Mesodermal cell (in vitro differentiated cells): ENCODE results near the gene YIF1A. TPM values are rescaled to one million over a fixed set of nuclear protein-coding genes. Genes with fewer than 3 reads are reported as not detected.

Experiments
- H3K27ac ChIP-seq: 2 replicates; pipeline ENCODE4 v1.7.0; 2013; ENCODE audit warnings: mild to moderate bottlenecking, low read depth, low read length, moderate library complexity; ENCODE audit not compliant: severe bottlenecking
- H3K36me3 ChIP-seq: 2 replicates; pipeline ENCODE4 v1.7.1; 2013; ENCODE audit warnings: mild to moderate bottlenecking, low read length, moderate library complexity; ENCODE audit not compliant: control insufficient read depth, insufficient read depth
- H3K4me1 ChIP-seq: one replicate; pipeline ENCODE4 v1.7.1; 2013; ENCODE audit warnings: mild to moderate bottlenecking, low read length; ENCODE audit not compliant: insufficient read depth, control insufficient read depth, poor library complexity, severe bottlenecking
- H3K4me3 ChIP-seq: 2 replicates; pipeline ENCODE4 v1.7.0; 2013; ENCODE audit warnings: low read length, control low read depth, mild to moderate bottlenecking; ENCODE audit not compliant: insufficient read depth, poor library complexity, severe bottlenecking; ENCODE audit errors: extremely low read depth
- H3K9me3 ChIP-seq: 2 replicates; pipeline ENCODE4 v1.7.1; 2013; ENCODE audit warnings: mild to moderate bottlenecking, low read length, moderate library complexity; ENCODE audit not compliant: control insufficient read depth
- WGBS, 2 experiments: methylation state at CpG; one replicate each; pipeline ENCODE4 v1.1.5; 2013; ENCODE audit warnings: missing lambda C conversion rate in 2 of 2; ENCODE audit not compliant: insufficient coverage in 2 of 2; 5-methylcytosine and 5-hydroxymethylcytosine counted together
- polyA plus RNA-seq, 2 experiments: library from polyadenylated mRNA; stranded (reverse); fragments of 50-300 nt; gene quantifications; one replicate each; pipeline ENCODE4 v1.2.3, GENCODE V29; 2013

Gene YIF1A, protein sequence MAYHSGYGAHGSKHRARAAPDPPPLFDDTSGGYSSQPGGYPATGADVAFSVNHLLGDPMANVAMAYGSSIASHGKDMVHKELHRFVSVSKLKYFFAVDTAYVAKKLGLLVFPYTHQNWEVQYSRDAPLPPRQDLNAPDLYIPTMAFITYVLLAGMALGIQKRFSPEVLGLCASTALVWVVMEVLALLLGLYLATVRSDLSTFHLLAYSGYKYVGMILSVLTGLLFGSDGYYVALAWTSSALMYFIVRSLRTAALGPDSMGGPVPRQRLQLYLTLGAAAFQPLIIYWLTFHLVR
- polyA plus RNA-seq (2013, experiment 1 of 2), result 114 TPM
- 86.6 TPM for polyA plus RNA-seq (2013, experiment 2 of 2)

DNA sequence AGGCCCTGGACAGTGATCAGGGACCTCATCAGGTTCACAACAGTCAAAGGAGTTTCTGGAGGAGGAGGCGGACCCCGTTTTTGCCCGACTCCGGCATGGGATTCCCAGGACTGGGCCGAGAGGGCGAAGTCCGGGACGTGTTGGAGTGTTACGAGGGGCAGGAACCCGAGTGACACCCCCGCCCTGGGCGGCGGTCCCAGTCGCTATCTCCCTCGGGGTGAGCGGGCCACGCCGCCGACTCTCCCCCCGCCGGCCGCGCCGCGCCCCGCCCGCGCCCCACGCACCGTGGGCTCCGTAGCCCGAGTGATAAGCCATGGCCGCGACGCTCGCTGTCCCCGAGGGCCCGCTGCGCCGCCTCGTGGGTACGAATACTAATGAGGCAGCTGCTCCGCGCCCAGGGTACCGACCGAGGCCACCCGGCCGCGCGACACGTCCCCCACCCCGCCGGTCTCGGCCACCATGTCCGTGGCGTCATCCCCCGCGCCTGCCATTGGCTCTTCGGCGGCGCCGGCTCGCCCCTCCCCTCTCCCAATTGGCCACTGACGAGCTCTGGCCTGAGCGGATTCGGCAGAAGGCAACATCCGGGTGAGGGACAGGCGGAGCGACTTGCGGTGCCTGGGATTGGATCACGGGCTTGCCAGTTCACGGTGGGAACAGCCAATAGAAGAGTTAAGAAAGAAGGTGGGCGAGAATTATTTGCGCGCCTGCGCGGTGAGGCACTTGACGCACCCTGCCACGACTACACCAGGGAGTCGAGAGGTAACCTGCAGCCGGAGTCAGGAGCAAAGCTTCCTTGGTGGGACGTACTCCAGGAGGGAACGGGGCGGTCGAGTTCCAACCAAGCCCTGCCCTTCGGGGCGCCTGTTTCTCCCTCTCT, at the start of gene YIF1A:
YIF1A (minus strand) TSS at position 473 of the 877 bp plus-strand sequence; CDS start at position 315, 158 bp downstream.
- Histone ChIP-seq H3K27ac (peak within 1 kb of the TSS; percentile 99), H3K4me3 (peak within 1 kb of the TSS; percentile 86), H3K36me3 (peaks cover 23% of the 10 kb centered on the region), H3K9me3 (no peaks in the 10 kb centered on the region), H3K4me1 (peaks cover 13% of the 10 kb centered on the region)
- WGBS, 2 experiments, result 0% methylated on average over 71 to 82 of the region's 87 CpGs

DNA sequence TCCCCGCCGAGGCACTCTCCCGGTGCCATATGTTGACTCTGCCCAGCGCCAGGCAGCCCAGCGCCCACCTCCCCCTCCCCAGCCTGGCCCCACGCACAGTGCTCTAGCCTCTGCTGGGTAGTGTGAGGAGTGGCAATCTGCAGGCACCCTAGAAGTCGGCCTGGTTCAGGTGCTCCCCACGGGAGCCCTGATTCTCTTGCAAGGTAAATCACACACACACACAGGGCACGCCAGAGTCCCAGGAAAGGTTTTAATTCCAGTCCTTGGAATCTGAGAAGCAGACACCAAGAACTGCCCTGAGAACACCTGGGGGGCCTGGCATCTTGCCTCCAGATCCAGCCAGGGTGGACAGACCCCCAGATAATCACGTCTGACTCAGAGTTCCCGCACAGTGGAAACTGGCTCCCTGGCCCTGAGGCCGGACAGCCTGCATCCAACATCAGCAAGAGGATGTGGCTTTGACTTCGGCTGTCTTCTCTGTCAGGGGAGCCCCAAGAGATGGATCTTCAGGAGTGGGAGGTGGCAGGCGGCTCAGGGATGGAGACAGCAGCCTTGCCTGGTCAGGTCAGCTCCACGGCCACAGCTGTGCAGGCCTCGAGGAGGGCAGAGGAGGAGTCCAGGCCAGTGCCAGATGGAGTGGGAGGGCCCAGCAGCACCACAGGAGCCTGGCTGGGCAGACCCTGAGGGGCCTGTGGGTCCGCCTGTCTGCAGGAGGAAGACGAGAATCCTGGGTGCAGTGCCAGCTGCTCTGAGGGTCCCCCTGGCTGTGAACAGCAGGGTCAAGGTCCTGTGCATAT, 48.4 kb upstream of the YIF1A start:
- peaks cover 27% of the 10 kb centered on the region for H3K4me1 ChIP-seq
- H3K4me3 ChIP-seq, result no peak overlapping the region
- peaks cover 70% of the 10 kb centered on the region for H3K36me3 ChIP-seq
- H3K9me3 ChIP-seq, result no peaks in the 10 kb centered on the region
- WGBS, 2 experiments, result 81 to 89% methylated on average over 13 of the region's 18 CpGs
- peak overlapping the region; percentile 92 for H3K27ac ChIP-seq

DNA sequence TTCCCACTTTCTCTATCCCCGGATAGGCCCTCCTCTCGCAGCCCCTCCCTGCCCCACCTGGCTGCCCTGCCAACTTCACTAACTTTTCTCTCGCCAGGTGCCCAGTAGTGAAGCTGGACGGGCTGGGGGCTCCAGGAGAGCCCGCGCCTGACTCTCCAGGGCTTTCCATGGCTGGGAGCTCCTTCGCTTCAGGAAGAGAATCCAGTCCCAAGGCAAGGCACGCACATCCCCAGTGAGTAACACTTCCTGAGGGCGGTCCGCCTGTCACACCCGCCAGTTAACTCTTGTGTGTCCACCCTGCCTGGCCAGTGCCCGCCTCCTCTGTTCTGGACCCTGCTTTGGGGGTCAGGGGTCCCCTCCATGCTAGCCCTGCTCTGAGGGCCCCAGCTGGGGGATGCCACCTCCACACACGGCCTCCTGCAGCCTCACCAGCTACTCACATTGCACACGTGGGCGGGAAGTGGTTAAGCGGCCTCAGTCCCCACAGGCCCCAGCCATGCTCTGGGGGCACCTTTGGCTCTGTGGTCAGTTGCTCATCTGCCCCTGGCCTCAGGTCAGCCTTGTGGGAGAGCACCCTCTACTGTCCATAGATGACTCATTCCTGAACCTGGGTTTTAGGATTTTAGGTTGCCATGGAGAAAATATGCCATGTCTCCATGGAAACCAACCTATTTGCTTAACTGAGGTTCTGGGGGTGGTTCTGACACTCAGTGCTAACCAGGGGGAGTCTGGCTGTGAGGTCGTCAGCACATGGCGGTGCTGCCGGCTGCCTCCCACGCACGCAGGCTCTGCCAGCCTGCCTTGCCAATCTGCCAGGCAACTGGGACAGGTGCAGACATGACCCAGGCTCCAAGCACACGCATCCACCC, 47.5 kb upstream of the YIF1A start, which contains the start of gene RIN1:
RIN1 (minus strand) TSS at position 201 of the 869 bp plus-strand sequence; CDS start at position 169, 32 bp downstream.
- peak within 1 kb of the TSS; percentile 92 for H3K27ac ChIP-seq
- no peaks in the 10 kb centered on the region for H3K9me3 ChIP-seq
- peaks cover 27% of the 10 kb centered on the region for H3K4me1 ChIP-seq
- H3K4me3 ChIP-seq, result peak within 1 kb of the TSS; percentile 67
- H3K36me3 ChIP-seq, result peaks cover 69% of the 10 kb centered on the region
- 13 to 14% methylated on average over 21 to 22 of the region's 22 CpGs for WGBS, 2 experiments

DNA sequence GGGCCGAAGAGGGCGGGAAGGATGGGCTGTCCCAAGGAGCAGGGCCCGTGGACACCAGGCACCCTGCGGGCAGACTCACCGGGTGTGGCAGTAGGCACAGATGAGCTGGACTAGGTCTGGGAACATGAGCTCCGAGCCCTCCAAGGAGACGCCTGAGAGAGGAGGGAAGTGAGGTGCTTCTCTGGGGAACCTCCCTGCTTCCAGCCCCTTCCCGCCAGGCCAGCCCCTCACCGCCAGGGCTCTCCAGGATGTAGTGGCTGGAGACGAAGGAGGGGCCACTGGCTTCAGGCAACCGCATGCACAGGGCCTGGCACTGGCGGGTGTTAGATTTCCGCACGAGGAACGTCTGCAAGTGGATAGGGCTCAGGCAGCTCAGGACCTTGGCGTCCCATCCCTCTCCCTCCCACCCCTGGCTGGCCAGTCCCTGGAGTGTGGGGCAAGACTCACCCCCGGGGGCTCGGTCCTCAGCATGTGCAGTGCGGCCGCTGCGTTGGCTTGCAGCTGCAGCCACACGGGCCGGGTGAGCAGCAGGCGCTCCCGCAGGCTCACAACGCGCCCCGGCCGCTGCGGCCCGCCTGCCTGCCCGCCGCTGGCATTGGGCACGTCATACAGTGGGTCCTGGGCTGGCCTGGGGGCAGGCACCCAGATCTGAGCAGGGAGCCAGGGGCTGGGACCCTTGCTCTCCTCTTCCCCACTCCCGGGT, 46.7 kb upstream of the YIF1A start:
- Histone ChIP-seq H3K27ac (peak overlapping the region; percentile 92), H3K4me3 (peak overlapping the region; percentile 67), H3K36me3 (peaks cover 68% of the 10 kb centered on the region), H3K4me1 (peaks cover 27% of the 10 kb centered on the region), H3K9me3 (no peaks in the 10 kb centered on the region)
- WGBS, 2 experiments, result 17 to 19% methylated on average over 18 to 21 of the region's 35 CpGs

DNA sequence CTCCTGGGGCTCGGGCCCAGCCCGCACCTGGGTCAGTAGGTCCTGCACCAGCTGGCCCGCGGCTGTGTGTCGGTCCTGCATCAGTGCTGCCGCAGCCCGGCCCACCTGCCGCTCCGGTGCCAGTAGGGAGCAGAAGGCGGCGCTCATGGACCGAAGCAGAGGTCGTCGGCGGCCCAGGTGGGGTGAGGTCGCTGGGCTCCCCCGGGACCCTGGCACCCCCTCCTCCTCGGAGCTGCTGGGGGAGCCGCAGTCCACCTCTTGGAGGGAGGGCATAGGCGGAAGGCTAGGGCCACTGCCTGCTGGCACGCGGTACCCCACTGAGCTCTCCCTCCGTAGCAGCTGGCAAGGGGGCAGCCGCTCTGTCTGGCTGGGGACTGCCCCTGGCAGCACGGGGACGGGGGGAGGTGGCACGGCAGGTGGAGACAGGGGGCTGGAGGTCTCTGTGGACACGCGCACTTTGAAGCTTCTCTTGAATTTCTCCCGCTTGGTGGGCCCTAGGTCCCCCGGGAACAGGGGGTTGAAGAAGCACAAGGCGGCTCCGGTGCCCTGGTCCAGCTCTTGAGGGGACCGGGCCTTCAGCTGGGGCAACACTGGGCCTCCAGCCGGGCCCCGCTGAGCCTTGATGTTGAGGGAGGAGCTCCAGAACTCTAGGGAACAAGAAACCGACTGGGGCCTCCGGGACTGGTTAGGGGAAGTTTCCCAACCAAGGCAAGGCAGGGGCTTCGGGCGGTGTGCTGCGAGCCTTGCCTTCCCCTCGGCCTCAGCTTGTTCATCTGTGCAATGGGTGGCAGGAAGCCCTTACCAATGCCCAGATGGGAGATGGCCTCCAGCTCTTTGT, 45.9 kb upstream of the YIF1A start:
- 90 to 91% methylated on average over 31 to 39 of the region's 42 CpGs for WGBS, 2 experiments
- Histone ChIP-seq H3K9me3 (no peaks in the 10 kb centered on the region), H3K36me3 (peaks cover 59% of the 10 kb centered on the region), H3K27ac (no peak overlapping the region), H3K4me1 (peaks cover 27% of the 10 kb centered on the region), H3K4me3 (peak overlapping the region; percentile 67)

DNA sequence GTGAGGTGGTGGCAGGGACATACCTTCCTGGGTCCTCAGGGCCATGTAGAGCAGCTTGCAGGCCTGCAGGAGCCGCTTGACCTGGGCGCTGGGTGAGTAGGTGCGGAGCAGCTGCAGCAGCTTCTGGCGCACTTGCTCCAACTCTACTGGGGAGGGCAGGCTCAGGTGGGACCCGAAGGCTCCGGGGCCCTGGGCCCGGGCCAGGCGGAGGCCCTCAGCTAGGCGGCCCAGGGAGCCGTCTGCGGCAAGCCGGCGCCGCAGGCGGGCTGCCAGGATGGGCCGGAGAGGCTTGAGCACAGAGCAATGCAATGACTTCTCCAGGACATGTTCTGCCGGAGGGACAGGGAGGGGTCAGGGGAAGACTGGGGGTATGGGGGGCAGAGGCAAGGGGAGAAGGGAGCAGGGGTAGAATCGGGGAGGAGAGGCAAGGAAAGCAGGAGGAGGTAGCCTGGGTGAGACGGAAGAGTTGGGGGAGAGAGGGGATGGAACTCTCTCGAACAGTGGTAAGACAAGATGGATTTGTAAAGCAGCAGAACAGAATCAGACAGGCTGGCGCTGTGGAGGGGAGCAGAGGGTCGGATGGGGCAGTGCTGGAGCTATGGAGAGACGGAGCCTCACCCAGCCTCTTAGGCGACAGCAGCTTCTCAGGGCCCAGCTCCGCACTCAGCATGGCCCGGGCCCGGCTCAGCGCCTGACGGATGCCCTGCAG, 45.1 kb upstream of the YIF1A start:
- peaks cover 52% of the 10 kb centered on the region for H3K36me3 ChIP-seq
- H3K4me3 ChIP-seq, result no peak overlapping the region
- H3K9me3 ChIP-seq, result no peaks in the 10 kb centered on the region
- 93% methylated on average over 26 to 28 of the region's 29 CpGs for WGBS, 2 experiments
- peaks cover 27% of the 10 kb centered on the region for H3K4me1 ChIP-seq
- H3K27ac ChIP-seq, result no peak overlapping the region

DNA sequence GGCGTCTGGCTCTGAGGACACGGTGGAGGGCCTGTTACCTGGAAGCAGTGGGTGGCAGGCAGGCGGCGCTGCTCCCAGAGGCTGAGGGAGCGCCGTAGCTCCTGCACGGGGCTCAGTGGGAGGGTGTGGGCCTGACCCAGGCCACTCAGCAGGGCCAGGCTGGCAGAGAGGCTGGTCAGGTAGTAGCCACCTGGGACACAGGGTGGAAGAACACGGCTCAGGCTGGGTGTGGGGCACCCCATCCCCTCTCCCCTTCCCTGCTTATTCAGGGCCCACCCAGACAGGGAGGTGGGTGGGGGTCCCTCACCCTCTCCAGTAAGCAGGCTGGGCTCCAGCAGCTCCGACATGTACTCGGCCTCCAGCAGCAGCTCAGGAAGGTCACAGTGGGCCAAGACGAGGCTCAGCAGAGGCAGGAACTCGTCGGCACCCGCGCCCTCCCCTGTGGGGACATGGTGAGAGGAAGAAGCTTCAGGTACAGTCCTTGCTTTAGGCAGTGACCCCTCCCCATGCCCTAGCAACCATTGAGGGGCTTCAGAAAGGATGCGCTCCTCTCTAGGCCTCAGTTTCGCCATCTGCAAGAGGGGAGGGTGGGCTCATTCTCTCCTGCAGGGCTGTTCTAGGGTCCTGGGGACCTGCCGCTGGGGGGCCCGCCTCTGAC, 44.4 kb upstream of the YIF1A start:
- peaks cover 32% of the 10 kb centered on the region for H3K4me1 ChIP-seq
- H3K27ac ChIP-seq, result no peak overlapping the region
- H3K4me3 ChIP-seq, result no peak overlapping the region
- 96 to 99% methylated on average over 12 to 17 of the region's 19 CpGs for WGBS, 2 experiments
- H3K9me3 ChIP-seq, result no peaks in the 10 kb centered on the region
- H3K36me3 ChIP-seq, result peaks cover 46% of the 10 kb centered on the region
